T-helper 2 cell (primary cell): ENCODE results near the gene IQUB.
"Not testable (repeated sequence)": the region's sequence is repeated elsewhere in the genome, so short reads cannot be mapped to it uniquely, and the experiment has no call there.

ENCODE experiments used
- DNase-seq, 5 experiments: peaks; one replicate each; pipeline versions ENCODE4 v3.0.0 to v3.0.0-alpha.2; 2012 to 2022
- total RNA-seq, 2 donors: gene quantifications; one replicate each; lab custom pipeline; 2026; lab: John Stamatoyannopoulos, UW

IQUB gene
- total RNA-seq, result 0.31 to 0.34 reads per million in 2 donors

DNA sequence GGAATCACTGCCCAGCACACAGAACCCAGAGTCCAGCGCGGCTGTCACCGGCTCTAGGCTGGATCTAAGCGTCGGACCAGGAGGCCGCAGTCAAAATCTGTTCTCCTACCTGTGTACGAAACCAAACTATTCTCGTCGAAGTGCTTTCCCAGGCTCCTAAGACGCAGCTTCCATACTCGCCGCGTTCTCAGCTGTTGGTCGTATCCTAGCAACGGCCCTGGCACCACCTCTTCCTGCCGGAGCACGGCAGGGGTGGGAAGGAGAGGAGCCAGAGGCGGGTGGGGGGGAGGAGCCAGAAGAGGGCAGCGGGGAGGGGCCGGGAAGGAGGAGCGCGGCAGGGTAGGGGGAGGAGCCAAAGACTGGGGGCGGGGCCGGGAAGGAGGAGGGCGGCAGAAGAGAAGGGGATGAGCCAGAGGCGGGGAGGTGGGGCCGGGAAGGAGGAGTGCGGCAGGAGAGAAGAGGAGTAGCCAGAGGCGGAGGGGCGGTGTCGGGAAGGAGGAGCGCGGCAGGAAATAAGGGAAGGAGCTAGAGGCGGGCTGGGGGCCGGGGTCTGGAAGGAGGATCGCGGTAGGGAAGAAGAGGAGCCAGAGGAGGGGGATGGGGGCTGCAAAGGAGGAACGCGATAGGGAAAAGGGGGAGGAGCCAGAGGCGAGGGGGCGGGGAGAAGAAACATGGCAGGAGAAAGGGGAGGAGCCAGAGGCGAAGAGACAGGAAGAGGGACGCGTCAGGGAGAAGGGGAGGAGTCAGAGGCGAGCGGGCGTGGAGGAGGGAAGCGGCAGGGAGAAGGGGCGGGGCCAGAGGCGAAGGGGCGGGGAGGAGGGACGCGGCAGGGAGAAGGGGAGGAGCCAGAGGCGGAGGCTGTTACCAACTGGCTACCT is at the start of gene IQUB:
Gene IQUB (minus strand): TSS at position 213 of the 878 bp plus-strand sequence. CDS start 22,255 bp downstream, outside the sequence.
- DNase-seq, result peak; percentile 90 to 97 (median 95)

GRCh38 chr7:123583821-123584220 is 49.4 kb upstream of the IQUB start:
- no peak for DNase-seq

- no peak for DNase-seq
Measured at GRCh38 chr7:123581162-123581459, 46.7 kb upstream of the IQUB start.

- peak in 1 of 5 experiments; percentile 38 for DNase-seq
Measured at GRCh38 chr7:123580406-123581161, 46.2 kb upstream of the IQUB start.

DNA sequence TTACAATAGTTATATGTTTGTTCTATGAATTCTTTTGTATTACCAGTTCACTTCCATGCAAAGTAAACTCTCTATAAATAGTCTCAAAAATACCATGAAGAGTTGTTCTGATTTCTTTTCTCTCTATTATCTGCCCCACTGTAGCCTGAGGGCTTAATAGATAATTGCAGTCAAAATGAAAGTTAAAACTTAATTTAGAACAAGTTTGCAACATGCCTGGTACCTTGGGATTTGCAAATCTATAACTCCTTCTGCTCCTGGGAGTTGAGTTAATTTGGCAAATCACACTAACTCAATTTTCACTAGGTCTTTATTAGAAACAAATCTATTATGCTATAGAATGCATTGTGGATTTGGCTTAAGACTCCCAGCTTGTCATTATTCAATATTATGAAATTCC is 45.0 kb upstream of the IQUB start:
- no peak for DNase-seq

- no peak for DNase-seq
Measured at GRCh38 chr7:123573896-123574467, 39.6 kb upstream of the IQUB start.

GRCh38 chr7:123573341-123573740 is 38.9 kb upstream of the IQUB start:
- DNase-seq, result no peak

- DNase-seq, result no peak
Measured at GRCh38 chr7:123571684-123572083, 37.3 kb upstream of the IQUB start.

GRCh38 chr7:123571187-123571586 is 36.8 kb upstream of the IQUB start:
- no peak for DNase-seq

- DNase-seq, result no peak
Measured at GRCh38 chr7:123570390-123571182, 36.2 kb upstream of the IQUB start.

DNA sequence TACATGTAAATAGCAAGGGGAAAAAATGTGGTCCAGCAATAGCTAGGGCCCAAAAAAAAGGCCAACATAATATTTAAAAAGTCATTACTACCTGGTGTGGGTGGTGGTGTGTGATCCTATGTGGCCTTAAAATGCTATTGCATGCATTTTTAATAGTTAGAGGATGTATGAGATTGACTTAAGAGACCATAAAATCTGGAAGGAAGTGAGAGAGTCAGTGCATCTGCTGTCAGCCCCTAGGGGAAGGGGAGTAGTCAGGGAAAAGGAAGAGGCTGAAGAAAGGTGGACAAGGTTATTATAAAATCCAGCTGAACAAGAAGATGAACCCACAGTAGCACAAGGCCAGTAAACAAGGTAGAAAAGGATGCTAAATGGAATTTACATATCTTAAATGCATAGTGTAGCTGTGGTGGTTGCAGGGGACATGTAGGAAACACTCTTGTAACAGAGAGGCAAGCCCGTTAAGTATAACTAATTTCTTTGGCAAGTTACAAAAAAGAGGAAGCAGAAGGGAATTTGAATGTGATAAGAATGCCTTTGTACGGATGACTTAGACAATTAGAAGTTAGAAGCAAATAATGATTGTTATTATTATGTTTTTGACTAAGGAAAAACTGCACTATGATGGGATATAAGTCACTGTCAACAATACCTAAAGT is 35.1 kb upstream of the IQUB start:
- DNase-seq, result no peak

DNA sequence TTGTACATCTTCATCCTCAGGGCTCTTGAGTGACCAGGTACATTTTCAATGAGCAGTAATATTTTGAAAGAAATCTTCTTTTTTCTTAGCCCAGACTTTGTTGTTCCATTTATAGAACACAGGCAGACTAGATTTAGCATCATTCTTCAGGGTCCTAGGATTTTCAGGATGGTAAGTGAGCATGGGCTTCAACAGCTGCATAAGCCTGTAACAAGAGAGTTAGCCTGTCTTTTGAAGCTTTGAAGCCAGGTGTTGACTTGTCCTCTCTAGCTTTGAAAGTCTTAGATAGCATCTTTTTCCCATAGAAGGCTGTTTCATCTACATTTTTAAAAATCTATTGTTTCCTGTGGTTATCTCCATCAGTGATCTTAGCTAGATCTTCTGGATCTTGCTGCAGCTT is 27.7 kb upstream of the IQUB start:
- DNase-seq, result no peak

DNA sequence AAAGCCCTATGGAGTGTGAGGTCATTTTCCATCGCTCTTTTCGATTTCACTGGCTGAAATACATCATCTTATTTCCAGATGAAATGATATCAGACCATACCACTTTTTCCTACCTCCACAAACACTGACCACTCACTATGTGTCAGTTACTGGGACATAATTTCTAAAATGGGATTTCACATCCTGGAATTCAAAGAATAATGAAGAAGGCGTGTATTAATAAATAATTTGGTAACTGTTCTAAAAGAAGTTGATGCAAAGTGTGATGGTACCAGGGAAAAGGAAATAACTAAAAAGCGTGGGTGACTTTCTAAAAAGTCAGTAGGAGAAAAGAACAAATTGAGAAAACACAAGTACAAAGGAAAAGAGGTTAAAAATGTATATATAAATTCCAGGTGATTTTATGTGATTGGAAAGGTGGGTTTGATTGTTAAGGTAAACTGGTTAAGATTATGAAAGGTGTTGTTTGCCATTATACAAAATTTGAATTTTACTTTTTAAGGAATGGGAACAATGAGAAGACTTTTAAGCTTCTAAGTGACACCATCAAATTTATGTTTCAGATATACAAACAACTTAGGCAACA is 24.0 kb upstream of the IQUB start:
- no peak for DNase-seq

GRCh38 chr7:123557398-123558288 is 23.2 kb upstream of the IQUB start, which contains the start of gene NDUFA5:
NDUFA5 (minus strand) TSS chr7:123557818; CDS start chr7:123557795, 23 bp downstream.
- peak; percentile 76 to 98 (median 94) for DNase-seq

- DNase-seq, result no peak
Measured at GRCh38 chr7:123557016-123557397, 22.6 kb upstream of the IQUB start.

DNA sequence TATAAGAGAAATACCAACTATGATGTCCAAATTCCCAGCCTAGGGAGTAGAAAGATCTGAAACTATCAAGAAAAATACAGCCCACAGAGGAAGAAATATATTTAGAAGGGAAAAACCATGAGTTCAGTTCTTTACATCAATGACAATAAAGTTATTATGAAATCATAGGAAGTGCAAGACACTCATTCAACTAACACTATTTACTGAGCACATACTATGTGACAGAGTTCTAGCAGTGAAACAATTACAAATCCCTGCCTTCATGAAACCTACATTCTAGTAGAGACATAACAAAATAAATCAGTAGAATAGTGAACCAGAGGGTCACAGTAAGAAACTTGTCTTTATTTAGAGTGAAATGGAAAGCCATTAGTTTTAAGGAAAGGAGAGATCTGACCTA is 21.1 kb upstream of the IQUB start:
- DNase-seq, result no peak

GRCh38 chr7:123553159-123553558 is 18.8 kb upstream of the IQUB start:
- DNase-seq, result no peak

DNA sequence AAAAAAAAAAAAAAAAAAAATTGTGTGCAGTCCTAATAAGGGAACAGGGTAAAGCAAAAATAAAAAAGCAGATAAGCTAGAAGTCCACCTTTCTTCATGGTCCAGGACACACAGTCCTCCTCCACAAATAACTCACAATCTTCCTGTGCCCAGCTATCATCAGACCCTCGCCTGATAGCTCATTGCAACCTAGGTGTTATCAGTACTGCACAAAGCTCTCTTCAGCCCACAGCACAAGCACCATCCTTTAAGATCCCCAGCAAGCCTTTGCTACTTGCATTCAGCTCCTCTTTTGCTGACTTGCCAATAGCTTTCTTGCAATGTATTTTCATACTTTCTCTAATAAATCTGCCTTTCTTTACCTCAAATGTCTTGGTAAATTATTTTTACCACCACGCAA is 18.2 kb upstream of the IQUB start:
- no peak for DNase-seq

DNA sequence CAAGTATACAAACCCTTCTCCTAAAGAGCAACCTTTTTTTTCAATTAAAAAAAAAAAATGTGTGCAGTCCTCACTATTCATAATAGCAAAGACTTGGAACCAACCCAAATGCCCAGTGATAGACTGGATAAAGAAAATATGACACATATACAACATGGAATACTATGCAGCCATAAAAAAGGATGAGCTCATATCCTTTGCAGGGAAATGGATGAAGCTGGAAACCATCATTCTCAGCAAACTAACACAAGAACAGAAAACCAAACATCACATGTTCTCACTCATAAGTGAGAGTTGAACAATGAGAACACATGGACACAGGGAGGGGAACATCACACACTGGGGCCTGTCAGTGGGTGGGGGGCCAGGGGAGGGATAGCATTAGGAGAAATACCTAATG is 17.7 kb upstream of the IQUB start:
- not testable (repeated sequence) for DNase-seq

DNA sequence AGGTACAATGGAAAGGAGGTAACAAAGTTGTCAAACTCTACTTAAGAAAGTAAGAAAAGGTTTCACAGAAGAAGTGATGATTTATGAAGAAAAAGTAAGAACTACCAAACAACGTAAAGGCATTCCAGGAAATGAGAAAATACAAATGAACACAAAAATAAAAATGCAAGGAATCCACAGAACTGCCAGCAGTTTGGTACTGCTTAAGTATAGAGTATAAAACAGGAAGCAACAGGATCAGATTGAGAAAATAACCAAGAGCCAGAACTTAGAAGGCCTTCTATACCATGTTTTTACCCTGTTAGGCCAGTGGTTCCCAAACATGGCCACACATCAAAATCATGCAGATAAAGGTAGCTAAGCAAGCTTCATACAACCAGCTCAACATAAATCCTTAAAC is 14.0 kb upstream of the IQUB start:
- no peak for DNase-seq

DNA sequence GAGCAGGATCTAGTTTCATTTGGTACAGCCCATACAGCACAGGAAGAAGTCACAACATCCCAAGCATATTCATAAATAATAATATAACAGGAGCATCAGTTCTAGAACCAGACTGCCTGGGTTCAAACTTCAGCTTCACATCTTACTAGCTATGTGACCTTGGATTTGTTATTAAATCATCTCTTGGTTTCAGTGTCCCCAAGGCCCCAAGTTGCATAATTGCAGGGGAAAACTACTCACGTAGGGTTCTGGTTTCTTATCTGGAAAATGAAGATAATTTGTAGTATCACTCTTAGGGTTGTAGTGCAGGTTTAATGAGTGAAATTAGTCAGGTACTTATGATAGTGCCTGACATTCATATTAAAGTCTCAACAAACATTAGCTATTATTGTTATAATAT is 5.5 kb upstream of the IQUB start:
- DNase-seq, result no peak
